Neuronal stem cell (in vitro differentiated cells): ENCODE data around the gene GALNT16.

Experiments
- DNase-seq: peaks from one replicate; pipeline ENCODE4 v3.0.0-alpha.2; 2013; ENCODE audit warnings: low spot score
- H2AFZ ChIP-seq: one replicate; pipeline ENCODE4 v1.6.1; 2013; ENCODE audit warnings: mild to moderate bottlenecking, low read length, inconsistent platforms
- H2AK5ac ChIP-seq: 2 replicates; pipeline ENCODE4 v1.6.1; 2013; ENCODE audit warnings: low read depth, mild to moderate bottlenecking, inconsistent platforms, low read length, moderate library complexity, mixed read lengths
- H2BK120ac ChIP-seq: 2 replicates; pipeline ENCODE4 v1.6.1; 2013; ENCODE audit warnings: low read depth, mild to moderate bottlenecking, inconsistent platforms, low read length, moderate library complexity, mixed read lengths
- H2BK12ac ChIP-seq: one replicate; pipeline ENCODE4 v1.6.1; 2013; ENCODE audit warnings: low read length, inconsistent platforms
- H2BK15ac ChIP-seq: 2 replicates; pipeline ENCODE4 v1.6.1; 2013; ENCODE audit warnings: mild to moderate bottlenecking, low read length, inconsistent platforms, mixed read lengths
- H2BK5ac ChIP-seq: one replicate; pipeline ENCODE4 v1.6.1; 2013; ENCODE audit warnings: inconsistent platforms, mild to moderate bottlenecking, low read length, moderate library complexity
- H3K14ac ChIP-seq: one replicate; pipeline ENCODE4 v1.6.1; 2013; ENCODE audit warnings: low read length, inconsistent platforms
- H3K18ac ChIP-seq: 2 replicates; pipeline ENCODE4 v1.6.1; 2013; ENCODE audit warnings: low read length, inconsistent platforms
- H3K23ac ChIP-seq: 2 replicates; pipeline ENCODE4 v1.6.1; 2013; ENCODE audit warnings: low read depth, mild to moderate bottlenecking, mixed read lengths, low read length, inconsistent platforms; ENCODE audit not compliant: poor library complexity
- H3K27ac ChIP-seq: replicated peaks from 3 replicates; pipeline ENCODE4 v1.5.1; 2013; ENCODE audit warnings: low read length, inconsistent platforms
- H3K27me3 ChIP-seq, 3 experiments: 2 replicates each; pipeline ENCODE4 v1.6.1; 2013; ENCODE audit warnings: low read length in 3 of 3, mild to moderate bottlenecking in 2 of 3, inconsistent platforms in 1 of 3, low read depth in 1 of 3, mixed read lengths in 1 of 3, moderate library complexity in 1 of 3; ENCODE audit not compliant: control insufficient read depth in 3 of 3, insufficient read depth in 3 of 3
- H3K36me3 ChIP-seq, 2 donors: replicated peaks in 1 of 2; 2 replicates each; pipeline ENCODE4 v1.6.1; 2013; ENCODE audit warnings: low read length in 2 of 2; ENCODE audit not compliant: control insufficient read depth in 2 of 2, insufficient read depth in 2 of 2
- H3K4ac ChIP-seq: 2 replicates; pipeline ENCODE4 v1.6.1; 2013; ENCODE audit warnings: inconsistent platforms, mild to moderate bottlenecking, low read length, moderate library complexity
- H3K4me1 ChIP-seq, 2 donors: 1 replicate in 1 of 2; 2 replicates in 1 of 2; pipeline ENCODE4 v1.6.1; 2013; ENCODE audit warnings: low read length in 2 of 2, low read depth in 1 of 2; ENCODE audit not compliant: control insufficient read depth in 2 of 2, insufficient read depth in 1 of 2
- H3K4me2 ChIP-seq: one replicate; pipeline ENCODE4 v1.6.1; 2013; ENCODE audit warnings: mild to moderate bottlenecking, low read length, inconsistent platforms; ENCODE audit not compliant: insufficient read depth, poor library complexity, severe bottlenecking
- H3K4me3 ChIP-seq, 2 donors: 2 replicates each; pipeline ENCODE4 v1.5.1; 2013; ENCODE audit warnings: low read length in 2 of 2, mild to moderate bottlenecking in 2 of 2, inconsistent platforms in 1 of 2, moderate library complexity in 1 of 2
- H3K79me1 ChIP-seq: one replicate; pipeline ENCODE4 v1.6.1; 2013; ENCODE audit warnings: low read depth, mild to moderate bottlenecking, inconsistent platforms, low read length, moderate library complexity
- H3K9ac ChIP-seq: one replicate; pipeline ENCODE4 v1.6.1; 2013; ENCODE audit warnings: mild to moderate bottlenecking, low read depth, low read length, inconsistent platforms; ENCODE audit not compliant: poor library complexity
- H3K9me3 ChIP-seq, 2 donors: replicated peaks in 1 of 2; 2 replicates each; pipeline versions ENCODE3 to v1.6.1; 2013; ENCODE audit warnings: low read length in 2 of 2, mild to moderate bottlenecking in 2 of 2, inconsistent platforms in 1 of 2, low read depth in 1 of 2, mixed read lengths in 1 of 2, moderate library complexity in 1 of 2; ENCODE audit not compliant: control insufficient read depth in 2 of 2, insufficient read depth in 1 of 2
- H4K8ac ChIP-seq: one replicate; pipeline ENCODE4 v1.6.1; 2013; ENCODE audit warnings: low read depth, mild to moderate bottlenecking, inconsistent platforms, low read length, moderate library complexity
- H4K91ac ChIP-seq: one replicate; pipeline ENCODE4 v1.6.1; 2013; ENCODE audit warnings: low read length, low read depth, mild to moderate bottlenecking, inconsistent platforms; ENCODE audit not compliant: poor library complexity
- WGBS, 2 donors: extraction: QIAGEN DNeasy Blood & Tissue Kit; methylation state at CpG; one replicate each; pipeline ENCODE4 v1.1.7; 2013; ENCODE audit warnings: missing lambda C conversion rate in 2 of 2, mixed read lengths in 1 of 2; ENCODE audit not compliant: insufficient read length in 2 of 2, insufficient replicate concordance in 1 of 2; ENCODE audit errors: extremely low coverage in 2 of 2; 5-methylcytosine and 5-hydroxymethylcytosine counted together

The GALNT16 gene

DNA sequence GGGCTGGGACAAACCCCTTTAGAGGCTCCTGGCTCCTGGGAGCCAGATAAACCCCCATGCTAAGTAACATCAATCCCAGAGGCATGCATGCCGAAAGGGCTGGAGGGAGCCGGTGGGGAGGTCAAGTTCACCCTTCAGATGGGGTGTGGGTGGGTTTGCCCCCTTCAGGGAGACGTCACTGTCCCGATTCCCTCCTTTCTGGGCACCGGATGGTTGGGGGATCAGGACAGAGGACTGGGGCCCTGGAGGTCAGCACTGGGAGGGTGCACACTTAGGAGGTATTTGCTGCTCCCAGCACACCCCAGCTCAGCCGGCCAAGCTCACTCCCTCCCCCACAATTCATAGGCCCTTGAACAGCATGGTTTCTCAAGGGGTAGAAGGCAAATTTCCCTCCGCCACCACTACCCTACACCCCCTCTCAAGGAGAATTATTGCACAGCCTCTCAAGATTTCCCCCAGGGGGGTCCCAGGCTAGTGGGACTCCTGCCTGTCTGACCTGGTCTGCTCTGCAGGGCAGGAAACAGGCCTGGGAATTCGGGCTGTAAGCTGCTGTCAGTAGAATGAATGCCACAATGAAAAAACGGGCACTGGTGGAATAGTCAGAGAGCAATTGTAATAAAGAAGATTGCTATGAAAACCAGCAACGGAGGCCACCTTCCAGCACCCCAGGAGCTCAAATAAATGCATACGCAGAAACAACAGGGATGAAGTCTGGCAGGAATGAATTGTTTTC is 63.5 kb downstream of the GALNT16 start:
- Histone ChIP-seq H3K36me3 (peaks cover 2 to 36% of the 10 kb centered on the region in 2 donors), H2AFZ (peak overlapping the region; percentile 32), H2AK5ac (no peak overlapping the region), H3K27me3 (no peaks in the 10 kb centered on the region), H3K18ac (no peak overlapping the region), H4K91ac (no peak overlapping the region), H3K4me2 (no peak overlapping the region), H3K14ac (no peak overlapping the region), H3K23ac (no peak overlapping the region), H3K4ac (no peak overlapping the region), H2BK120ac (no peak overlapping the region), H3K27ac (no peak overlapping the region), H3K4me1 (peaks cover 7 to 11% of the 10 kb centered on the region in 2 donors), H2BK12ac (no peak overlapping the region), H2BK15ac (peak overlapping the region; percentile 8), H3K9me3 (peaks cover 0 to 2% of the 10 kb centered on the region in 2 donors), H3K9ac (no peak overlapping the region), H4K8ac (no peak overlapping the region), H3K4me3 (no peak overlapping the region), H3K79me1 (no peaks in the 10 kb centered on the region), H2BK5ac (peak overlapping the region; percentile 4)
- DNase-seq: no peak
- WGBS, 2 donors: no CpG with 5 or more reads among the region's 11 CpGs

DNA sequence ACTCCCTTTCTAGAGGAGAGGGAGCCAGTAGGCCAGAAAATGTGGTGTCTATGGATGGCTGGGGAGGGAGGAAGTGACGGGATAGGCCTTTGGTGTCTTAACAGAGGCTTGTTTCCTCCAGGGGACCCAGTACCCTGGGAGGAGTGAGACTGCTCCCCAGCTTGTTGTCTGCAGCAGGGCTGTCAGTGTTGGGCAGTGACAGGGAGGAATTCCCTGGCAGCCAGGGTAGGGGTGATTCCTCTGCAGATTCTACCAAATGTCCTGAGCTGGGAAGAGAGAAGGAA is 64.0 kb downstream of the GALNT16 start:
- no peak overlapping the region for H4K91ac ChIP-seq
- H3K27ac ChIP-seq: no peak overlapping the region
- no peak overlapping the region for H2BK12ac ChIP-seq
- no peak overlapping the region for H3K18ac ChIP-seq
- no peak overlapping the region for H3K4me3 ChIP-seq
- no peak overlapping the region for H2AK5ac ChIP-seq
- H3K4me2 ChIP-seq: no peak overlapping the region
- H3K9ac ChIP-seq: peak overlapping the region; percentile 17
- H2BK5ac ChIP-seq: no peak overlapping the region
- no peak overlapping the region for H3K4ac ChIP-seq
- H2BK120ac ChIP-seq: no peak overlapping the region
- peak overlapping the region; percentile 32 for H2AFZ ChIP-seq
- no peak overlapping the region for H3K14ac ChIP-seq
- H3K27me3 ChIP-seq: no peaks in the 10 kb centered on the region
- H3K23ac ChIP-seq: no peak overlapping the region
- H3K36me3 ChIP-seq: peaks cover 2 to 40% of the 10 kb centered on the region in 2 donors
- H2BK15ac ChIP-seq: no peak overlapping the region
- peaks cover 0 to 2% of the 10 kb centered on the region in 2 donors for H3K9me3 ChIP-seq
- H4K8ac ChIP-seq: no peak overlapping the region
- peaks cover 7 to 11% of the 10 kb centered on the region in 2 donors for H3K4me1 ChIP-seq
- no peak for DNase-seq
- no peaks in the 10 kb centered on the region for H3K79me1 ChIP-seq
- WGBS, 2 donors: no CpG with 5 or more reads among the region's 1 CpG

DNA sequence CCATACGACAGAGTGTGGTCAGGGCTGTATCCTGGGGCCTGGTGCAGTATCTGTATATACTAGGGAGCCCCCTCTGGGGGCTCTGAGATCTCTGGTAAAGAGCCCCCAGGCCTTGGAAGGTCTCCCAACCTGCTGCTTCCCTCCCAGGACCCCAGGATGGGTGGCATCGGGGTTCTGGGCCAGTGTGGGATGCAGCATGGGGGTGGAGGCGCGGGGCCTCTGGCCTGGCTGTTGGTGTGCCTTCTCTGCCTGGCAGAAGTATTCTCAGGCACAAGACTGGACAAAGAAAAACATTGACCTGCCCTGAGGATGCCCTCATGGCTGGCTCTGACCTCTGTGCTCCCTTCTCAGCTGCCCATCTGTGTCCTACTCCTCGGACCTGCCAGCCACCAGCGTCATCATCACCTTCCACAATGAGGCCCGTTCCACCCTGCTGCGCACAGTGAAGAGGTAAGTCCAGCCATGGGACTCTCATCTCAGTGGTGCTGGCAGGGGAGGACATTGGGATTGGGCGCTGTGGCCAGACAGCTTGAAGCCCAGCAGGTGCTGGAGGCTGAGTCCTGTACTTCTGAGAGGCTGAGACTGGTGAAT is 64.5 kb downstream of the GALNT16 start:
- Histone ChIP-seq H2AK5ac (no peak overlapping the region), H3K9me3 (peaks cover 0 to 2% of the 10 kb centered on the region in 2 donors), H4K91ac (no peak overlapping the region), H3K27ac (no peak overlapping the region), H3K18ac (peak overlapping the region; percentile 20), H2BK120ac (no peak overlapping the region), H2BK12ac (no peak overlapping the region), H3K79me1 (no peaks in the 10 kb centered on the region), H3K9ac (peak overlapping the region; percentile 9), H3K14ac (no peak overlapping the region), H3K36me3 (peaks cover 2 to 41% of the 10 kb centered on the region in 2 donors), H3K4me2 (no peak overlapping the region), H2BK15ac (no peak overlapping the region), H4K8ac (no peak overlapping the region), H3K4me1 (peaks cover 7 to 11% of the 10 kb centered on the region in 2 donors), H3K4ac (no peak overlapping the region), H2BK5ac (no peak overlapping the region), H3K23ac (no peak overlapping the region), H3K27me3 (no peaks in the 10 kb centered on the region), H3K4me3 (no peak overlapping the region), H2AFZ (no peak overlapping the region)
- no peak for DNase-seq
- no CpG with 5 or more reads among the region's 9 CpGs for WGBS, 2 donors

DNA sequence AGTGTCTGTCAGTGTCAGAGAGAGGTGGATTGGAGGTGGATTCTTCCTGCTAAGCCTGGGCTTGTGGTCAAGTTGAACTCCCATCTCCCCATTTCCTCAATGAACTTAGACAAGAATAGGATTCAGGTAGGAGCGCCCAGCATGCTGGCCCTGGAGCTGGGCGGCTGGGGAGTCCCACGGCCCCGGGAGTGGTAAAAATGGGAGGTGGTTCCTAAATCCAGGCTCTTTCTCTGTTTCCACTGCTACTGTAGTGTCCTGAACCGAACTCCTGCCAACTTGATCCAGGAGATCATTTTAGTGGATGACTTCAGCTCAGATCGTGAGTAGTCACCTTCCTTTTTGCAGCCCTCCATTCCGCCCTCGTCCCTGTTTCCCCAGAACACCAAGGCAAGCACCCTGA is 65.1 kb downstream of the GALNT16 start:
- H2BK12ac ChIP-seq: no peak overlapping the region
- peak overlapping the region; percentile 39 for H3K14ac ChIP-seq
- H3K4ac ChIP-seq: no peak overlapping the region
- peaks cover 0 to 2% of the 10 kb centered on the region in 2 donors for H3K9me3 ChIP-seq
- no peak overlapping the region for H3K4me3 ChIP-seq
- no peak overlapping the region for H3K27ac ChIP-seq
- no peak overlapping the region for H3K23ac ChIP-seq
- no peak overlapping the region for H2AK5ac ChIP-seq
- no peak overlapping the region for H4K91ac ChIP-seq
- H2BK15ac ChIP-seq: no peak overlapping the region
- H3K18ac ChIP-seq: no peak overlapping the region
- no peaks in the 10 kb centered on the region for H3K79me1 ChIP-seq
- H3K9ac ChIP-seq: no peak overlapping the region
- peaks cover 2 to 48% of the 10 kb centered on the region in 2 donors for H3K36me3 ChIP-seq
- H3K4me1 ChIP-seq: peaks cover 7 to 11% of the 10 kb centered on the region in 2 donors
- DNase-seq: no peak
- no peak overlapping the region for H2AFZ ChIP-seq
- H2BK120ac ChIP-seq: no peak overlapping the region
- no peak overlapping the region for H4K8ac ChIP-seq
- no peak overlapping the region for H3K4me2 ChIP-seq
- no peak overlapping the region for H2BK5ac ChIP-seq
- H3K27me3 ChIP-seq: no peaks in the 10 kb centered on the region
- no CpG with 5 or more reads among the region's 8 CpGs for WGBS, 2 donors
